SJCRH30 (cell line): ENCODE results near the gene BMPR1B. TPM values are rescaled to one million over a fixed set of nuclear protein-coding genes. Genes with fewer than 3 reads are reported as not detected.
"Not testable (repeated sequence)": the region's sequence is repeated elsewhere in the genome, so short reads cannot be mapped to it uniquely, and the experiment has no call there.

ENCODE experiments used
- DNase-seq, 2 experiments: peaks; one replicate each; pipeline ENCODE4 v3.0.0-alpha.2; 2015 to 2020
- H3K27ac ChIP-seq: fragments of 250-450 bp; sonication (Bioruptor Pico); 2 replicates; pipeline ENCODE4 v1.5.1; 2020; ENCODE audit warnings: mild to moderate bottlenecking, moderate library complexity
- H3K27me3 ChIP-seq: fragments of 250-450 bp; sonication (Bioruptor Pico); 2 replicates; pipeline ENCODE4 v1.5.1; 2020; ENCODE audit warnings: mild to moderate bottlenecking, moderate library complexity
- H3K36me3 ChIP-seq: fragments of 250-450 bp; sonication (Bioruptor Pico); 2 replicates; pipeline ENCODE4 v1.5.1; 2020; ENCODE audit warnings: mild to moderate bottlenecking, moderate library complexity
- H3K4me1 ChIP-seq: fragments of 250-450 bp; sonication (Bioruptor Pico); 2 replicates; pipeline ENCODE4 v1.5.1; 2020; ENCODE audit warnings: mild to moderate bottlenecking, moderate library complexity
- H3K4me3 ChIP-seq: fragments of 250-450 bp; sonication (Bioruptor Pico); 2 replicates; pipeline ENCODE4 v1.5.1; 2020; ENCODE audit warnings: mild to moderate bottlenecking, moderate library complexity
- H3K9me3 ChIP-seq: fragments of 250-450 bp; sonication (Bioruptor Pico); replicated peaks from 2 replicates; pipeline ENCODE4 v1.5.1; 2020; ENCODE audit warnings: mild to moderate bottlenecking, moderate library complexity
- total RNA-seq: library from RNA; depleted of rRNA; stranded (reverse); fragments of >200 nt; shearing (Covaris generic); gene quantifications from 2 replicates; pipeline ENCODE4 v1.2.3, GENCODE V29; 2014

BMPR1B gene
- total RNA-seq, 1 experiment from 2014 or later: 4.9 TPM

DNA sequence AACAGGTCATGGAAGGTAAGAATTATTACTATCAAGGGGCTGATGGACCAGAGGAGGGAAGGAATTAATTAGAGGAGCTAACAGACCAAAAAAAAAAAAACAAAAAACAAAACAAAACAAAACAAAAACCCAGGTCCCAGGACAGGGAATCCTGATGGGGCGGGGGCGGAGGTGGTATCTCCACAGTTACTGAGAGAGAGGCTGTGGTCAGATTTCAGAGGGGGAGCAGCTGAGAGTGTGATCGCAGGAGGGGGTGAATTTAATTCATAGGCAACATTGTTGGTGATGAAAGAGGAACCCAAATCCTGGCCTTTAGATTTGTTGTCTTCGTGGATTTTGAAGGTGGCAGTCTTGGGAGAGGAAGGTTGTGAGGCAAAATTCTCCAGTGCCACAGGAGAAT lies 401.6 kb downstream of the BMPR1B start:
- H3K27ac ChIP-seq: no peak overlapping the region
- no peak overlapping the region for H3K4me3 ChIP-seq
- no peaks in the 10 kb centered on the region for H3K27me3 ChIP-seq
- no peaks in the 10 kb centered on the region for H3K4me1 ChIP-seq
- H3K9me3 ChIP-seq: no peaks in the 10 kb centered on the region
- no peak for DNase-seq
- no peaks in the 10 kb centered on the region for H3K36me3 ChIP-seq

DNA sequence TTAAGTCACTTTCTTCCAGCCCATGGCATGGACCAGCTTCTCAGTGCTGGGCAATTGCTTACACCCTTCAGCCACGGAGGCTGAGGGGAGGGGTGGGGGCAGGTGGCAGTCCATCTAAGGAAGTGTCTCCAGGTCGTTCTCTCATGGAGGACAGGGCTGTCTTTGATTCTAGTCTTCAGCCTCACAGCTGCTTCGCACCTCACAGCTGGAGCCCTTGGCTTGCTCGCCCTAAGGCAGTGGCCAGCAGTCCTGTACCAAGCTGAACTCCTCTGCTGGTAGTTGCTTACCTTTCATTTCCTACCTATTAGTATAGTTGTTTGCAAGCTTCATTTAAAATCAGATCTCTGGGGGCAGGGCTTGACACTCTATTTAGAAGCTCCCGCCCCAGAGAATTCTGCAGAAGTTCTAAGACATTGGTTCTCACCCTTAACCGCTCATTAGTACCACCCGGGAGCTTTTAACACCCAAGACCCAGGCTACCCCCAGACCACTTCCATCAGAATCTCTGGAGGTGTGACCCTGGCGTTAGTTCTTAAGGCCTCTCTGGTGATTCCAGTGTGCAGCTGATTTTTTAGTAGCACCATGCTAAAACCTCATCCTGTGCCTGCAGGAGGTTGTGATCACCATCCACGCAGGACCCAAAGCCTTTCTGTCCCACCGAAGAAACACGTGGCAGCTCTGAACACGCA lies 404.2 kb downstream of the BMPR1B start:
- Histone ChIP-seq H3K36me3 (no peaks in the 10 kb centered on the region), H3K27me3 (no peaks in the 10 kb centered on the region), H3K9me3 (no peaks in the 10 kb centered on the region), H3K4me3 (no peak overlapping the region), H3K27ac (no peak overlapping the region), H3K4me1 (no peaks in the 10 kb centered on the region)
- DNase-seq: no peak

DNA sequence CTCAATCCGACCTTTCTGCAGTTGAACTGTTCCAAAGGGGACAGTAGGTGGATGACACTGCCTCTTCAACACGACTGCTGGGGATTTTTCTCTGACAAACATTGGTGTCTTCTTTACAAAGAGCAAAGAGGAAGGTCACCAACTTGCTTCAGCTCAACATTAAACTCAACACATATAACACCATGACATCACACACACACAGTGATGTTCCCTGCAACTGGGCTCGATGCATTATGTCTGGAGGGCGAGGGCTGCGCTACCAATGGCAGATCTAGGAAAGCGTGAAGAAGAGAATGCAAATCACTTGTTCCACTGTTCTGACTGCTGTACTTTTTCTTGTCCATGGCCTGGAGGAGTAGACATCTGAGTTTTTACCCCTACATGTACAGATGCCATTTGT lies 405.1 kb downstream of the BMPR1B start:
- no peaks in the 10 kb centered on the region for H3K4me1 ChIP-seq
- no peaks in the 10 kb centered on the region for H3K36me3 ChIP-seq
- H3K9me3 ChIP-seq: no peaks in the 10 kb centered on the region
- H3K4me3 ChIP-seq: no peak overlapping the region
- DNase-seq: no peak
- no peaks in the 10 kb centered on the region for H3K27me3 ChIP-seq
- no peak overlapping the region for H3K27ac ChIP-seq

DNA sequence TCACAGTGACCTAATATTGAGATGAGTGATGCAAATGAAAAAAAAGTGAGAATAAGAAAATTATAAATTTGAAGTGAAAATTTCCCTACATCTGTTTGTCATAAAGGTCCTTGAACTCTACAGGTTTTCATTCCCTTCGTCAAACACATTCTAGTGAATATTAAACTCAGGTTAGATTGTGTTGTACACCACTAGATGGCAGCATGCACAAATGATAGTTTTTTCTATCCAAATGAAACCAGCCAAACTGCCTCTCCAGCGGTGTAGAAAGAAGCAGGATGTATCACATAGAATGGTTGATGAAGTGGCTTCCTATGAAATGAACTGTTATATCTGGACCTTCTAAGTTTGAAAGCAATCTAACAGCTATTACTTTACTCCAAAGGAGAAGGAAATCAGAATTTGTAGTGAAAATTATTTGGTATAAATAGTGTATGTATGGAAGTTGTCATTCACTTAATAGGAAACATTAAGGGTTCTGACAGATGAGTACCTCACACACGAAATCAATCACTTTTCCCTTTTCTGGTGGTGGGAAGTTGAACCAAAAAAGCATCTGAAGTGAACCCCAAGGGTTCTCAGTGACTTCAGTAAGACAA lies 408.3 kb downstream of the BMPR1B start:
- Histone ChIP-seq H3K36me3 (no peaks in the 10 kb centered on the region), H3K27ac (no peak overlapping the region), H3K9me3 (no peaks in the 10 kb centered on the region), H3K27me3 (no peaks in the 10 kb centered on the region), H3K4me1 (no peaks in the 10 kb centered on the region), H3K4me3 (no peak overlapping the region)
- peak; percentile 39 to 81 for DNase-seq

DNA sequence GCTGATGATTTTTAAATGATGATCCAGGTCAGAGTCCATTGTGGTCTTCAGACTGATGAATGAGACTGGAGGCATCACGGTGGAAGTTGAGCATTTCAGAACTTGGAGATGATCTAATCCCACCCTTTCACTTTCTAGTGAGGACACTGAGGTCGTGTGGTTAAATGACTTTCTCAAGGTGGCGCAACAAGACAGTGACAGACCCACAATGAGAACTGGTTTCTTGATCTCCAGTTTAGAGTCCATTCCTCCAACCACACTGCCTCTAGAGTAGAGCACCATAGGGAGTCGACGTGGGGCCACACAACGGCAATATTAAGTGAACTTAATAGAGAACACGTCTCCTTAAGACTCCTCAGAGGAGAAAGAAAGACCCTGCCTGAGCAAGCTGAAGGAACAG lies 410.1 kb downstream of the BMPR1B start:
- no peak overlapping the region for H3K27ac ChIP-seq
- H3K4me3 ChIP-seq: no peak overlapping the region
- no peaks in the 10 kb centered on the region for H3K4me1 ChIP-seq
- H3K9me3 ChIP-seq: no peaks in the 10 kb centered on the region
- no peak for DNase-seq
- no peaks in the 10 kb centered on the region for H3K27me3 ChIP-seq
- H3K36me3 ChIP-seq: no peaks in the 10 kb centered on the region

DNA sequence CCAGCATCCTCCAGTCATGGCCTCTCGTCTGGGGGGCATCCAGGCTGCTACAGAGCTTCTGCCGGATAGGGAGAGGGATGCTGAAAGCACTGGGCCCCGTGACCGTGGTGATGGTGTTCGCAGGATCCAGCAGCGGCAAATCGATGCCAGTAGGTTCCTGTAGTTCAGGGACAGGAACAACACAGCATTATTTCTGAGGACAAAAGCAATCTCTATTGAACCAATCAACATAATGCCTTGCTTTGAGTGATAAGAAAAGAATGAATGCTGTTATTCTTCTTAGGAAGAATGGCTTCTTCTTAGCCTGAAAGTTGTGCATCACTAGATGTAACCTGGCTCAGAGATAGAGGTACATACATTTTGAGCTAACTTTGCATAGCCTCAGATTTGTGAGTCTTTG lies 412.4 kb downstream of the BMPR1B start:
- no peaks in the 10 kb centered on the region for H3K36me3 ChIP-seq
- no peak for DNase-seq
- H3K4me3 ChIP-seq: no peak overlapping the region
- no peaks in the 10 kb centered on the region for H3K27me3 ChIP-seq
- no peak overlapping the region for H3K27ac ChIP-seq
- no peaks in the 10 kb centered on the region for H3K9me3 ChIP-seq
- H3K4me1 ChIP-seq: no peaks in the 10 kb centered on the region

DNA sequence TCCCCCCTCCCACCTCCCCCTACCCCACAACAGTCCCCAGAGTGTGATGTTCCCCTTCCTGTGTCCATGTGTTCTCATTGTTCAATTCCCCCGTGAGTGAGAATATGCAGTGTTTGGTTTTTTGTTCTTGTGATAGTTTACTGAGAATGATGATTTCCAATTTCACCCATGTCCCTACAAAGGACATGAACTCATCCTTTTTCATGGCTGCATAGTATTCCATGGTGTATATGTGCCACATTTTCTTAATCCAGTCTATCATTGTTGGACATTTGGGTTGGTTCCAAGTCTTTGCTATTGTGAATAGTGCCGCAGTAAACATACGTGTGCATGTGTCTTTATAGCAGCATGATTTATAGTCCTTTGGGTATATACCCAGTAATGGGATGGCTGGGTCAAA lies 413.6 kb downstream of the BMPR1B start:
- not testable (repeated sequence) for H3K27me3 ChIP-seq, H3K36me3 ChIP-seq

DNA sequence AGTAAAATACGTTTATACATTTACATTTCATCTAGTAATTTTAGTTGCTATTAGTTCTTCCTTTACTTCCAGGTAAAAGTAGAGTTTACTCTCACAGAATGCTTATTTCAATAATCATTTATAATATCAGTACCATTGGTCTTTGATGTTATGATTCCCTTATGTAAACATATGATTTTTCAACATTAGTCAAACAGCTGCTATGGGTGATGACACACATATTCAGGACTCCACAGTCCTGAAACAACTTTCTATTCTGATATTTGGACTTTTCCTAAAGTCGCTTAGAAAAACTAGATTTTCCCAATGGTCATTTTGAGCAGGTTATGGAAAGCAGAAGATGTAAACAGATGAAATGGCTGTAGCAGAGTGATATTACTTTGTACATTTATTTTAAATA lies 421.2 kb downstream of the BMPR1B start:
- no peaks in the 10 kb centered on the region for H3K4me1 ChIP-seq
- no peak overlapping the region for H3K4me3 ChIP-seq
- no peak for DNase-seq
- no peaks in the 10 kb centered on the region for H3K27me3 ChIP-seq
- H3K36me3 ChIP-seq: no peaks in the 10 kb centered on the region
- H3K27ac ChIP-seq: no peak overlapping the region
- no peaks in the 10 kb centered on the region for H3K9me3 ChIP-seq

More for the DNA sequence above, 413.6 kb downstream of the BMPR1B start:
- not testable (repeated sequence) for H3K27ac ChIP-seq, DNase-seq, H3K9me3 ChIP-seq, H3K4me1 ChIP-seq, H3K4me3 ChIP-seq

DNA sequence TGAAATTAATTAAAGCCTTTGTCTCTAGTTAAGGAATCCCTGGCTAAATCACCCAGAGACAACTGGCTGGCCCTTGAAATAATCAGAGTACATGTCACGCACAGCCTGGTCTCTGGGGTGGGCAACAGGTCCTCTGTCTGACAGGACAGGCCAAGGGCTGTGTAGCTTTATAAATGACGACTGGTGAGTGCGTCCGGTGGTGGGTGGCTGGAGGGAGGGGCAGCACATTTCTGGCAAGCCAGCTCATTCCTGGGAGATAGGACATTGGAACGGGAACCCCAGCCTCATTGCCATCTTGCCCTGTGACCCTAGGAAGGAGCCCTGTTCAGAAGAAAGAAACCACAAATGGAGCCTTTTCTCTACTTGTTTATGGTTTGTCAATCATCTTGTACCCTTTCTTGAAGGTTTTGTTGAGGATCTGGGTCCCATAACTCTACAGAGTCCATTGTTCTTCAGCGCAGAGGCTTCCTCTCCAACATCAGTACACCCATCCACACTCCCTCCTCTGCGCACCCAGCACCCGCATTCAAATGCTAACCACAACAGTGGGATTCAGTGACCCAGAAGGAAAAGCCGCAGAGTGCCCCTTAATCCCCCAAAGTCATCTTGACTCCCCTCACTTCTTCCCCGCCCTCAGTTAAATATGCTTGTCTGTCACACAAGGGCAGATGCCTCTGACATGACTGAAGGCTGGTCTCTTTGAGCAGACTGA lies 422.9 kb downstream of the BMPR1B start:
- Histone ChIP-seq H3K27me3 (no peaks in the 10 kb centered on the region), H3K4me1 (no peaks in the 10 kb centered on the region), H3K27ac (no peak overlapping the region), H3K9me3 (no peaks in the 10 kb centered on the region), H3K36me3 (no peaks in the 10 kb centered on the region), H3K4me3 (no peak overlapping the region)
- DNase-seq: no peak

DNA sequence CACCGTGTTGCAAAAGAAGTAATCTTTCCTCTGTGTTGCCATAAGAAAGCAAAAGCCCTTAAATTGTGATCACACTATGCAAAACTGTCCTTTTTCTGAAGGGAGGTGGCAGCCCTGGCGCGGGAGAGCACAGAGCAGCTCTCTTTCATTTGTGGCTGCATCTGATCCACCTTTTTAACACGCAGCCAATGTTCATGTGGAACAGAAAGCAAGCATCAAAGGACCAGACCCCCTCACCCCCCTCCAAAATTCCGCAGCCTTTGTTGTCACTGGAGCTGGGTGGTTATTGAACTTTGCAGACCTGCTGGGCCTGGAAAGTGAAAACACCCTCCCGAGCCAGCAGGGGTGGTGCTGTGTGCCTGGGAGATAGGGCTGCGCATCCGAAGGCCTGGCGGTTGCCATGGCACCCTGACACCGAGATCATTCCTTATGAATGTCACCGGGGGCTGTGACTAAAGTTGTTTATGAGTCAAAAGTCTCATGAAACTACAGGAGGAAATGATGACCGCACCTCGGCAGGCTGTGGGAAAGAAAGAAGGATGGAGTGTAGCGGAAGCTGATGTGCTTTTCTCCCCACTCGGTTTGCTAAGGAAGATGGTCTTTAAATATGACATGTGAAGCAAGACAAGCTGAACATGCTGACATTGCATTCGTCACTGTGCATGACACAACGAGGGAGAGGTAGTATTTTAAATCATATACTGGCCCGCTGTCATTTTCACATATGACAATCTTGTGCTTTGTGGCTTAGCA lies 423.7 kb downstream of the BMPR1B start:
- H3K27me3 ChIP-seq: no peaks in the 10 kb centered on the region
- H3K4me1 ChIP-seq: no peaks in the 10 kb centered on the region
- H3K36me3 ChIP-seq: no peaks in the 10 kb centered on the region
- no peak overlapping the region for H3K27ac ChIP-seq
- no peak for DNase-seq
- H3K9me3 ChIP-seq: no peaks in the 10 kb centered on the region
- no peak overlapping the region for H3K4me3 ChIP-seq

DNA sequence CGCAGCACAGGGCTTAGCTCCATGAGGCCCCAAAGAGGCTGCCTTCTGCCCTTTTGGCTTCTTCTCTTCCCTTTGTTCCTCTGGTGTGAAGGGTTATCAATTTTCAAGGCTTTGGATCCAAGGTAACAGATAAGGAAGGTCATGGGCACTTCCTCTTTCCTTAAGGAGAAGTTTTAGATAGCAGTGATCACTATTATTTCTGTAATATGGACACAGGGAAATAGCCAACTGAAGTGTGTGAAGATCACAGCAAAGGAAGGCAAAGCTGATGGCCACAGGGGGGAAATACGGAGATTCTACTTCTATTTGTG lies 424.2 kb downstream of the BMPR1B start:
- H3K36me3 ChIP-seq: no peaks in the 10 kb centered on the region
- no peak overlapping the region for H3K4me3 ChIP-seq
- no peaks in the 10 kb centered on the region for H3K27me3 ChIP-seq
- H3K27ac ChIP-seq: no peak overlapping the region
- H3K9me3 ChIP-seq: no peaks in the 10 kb centered on the region
- no peaks in the 10 kb centered on the region for H3K4me1 ChIP-seq
- no peak for DNase-seq

DNA sequence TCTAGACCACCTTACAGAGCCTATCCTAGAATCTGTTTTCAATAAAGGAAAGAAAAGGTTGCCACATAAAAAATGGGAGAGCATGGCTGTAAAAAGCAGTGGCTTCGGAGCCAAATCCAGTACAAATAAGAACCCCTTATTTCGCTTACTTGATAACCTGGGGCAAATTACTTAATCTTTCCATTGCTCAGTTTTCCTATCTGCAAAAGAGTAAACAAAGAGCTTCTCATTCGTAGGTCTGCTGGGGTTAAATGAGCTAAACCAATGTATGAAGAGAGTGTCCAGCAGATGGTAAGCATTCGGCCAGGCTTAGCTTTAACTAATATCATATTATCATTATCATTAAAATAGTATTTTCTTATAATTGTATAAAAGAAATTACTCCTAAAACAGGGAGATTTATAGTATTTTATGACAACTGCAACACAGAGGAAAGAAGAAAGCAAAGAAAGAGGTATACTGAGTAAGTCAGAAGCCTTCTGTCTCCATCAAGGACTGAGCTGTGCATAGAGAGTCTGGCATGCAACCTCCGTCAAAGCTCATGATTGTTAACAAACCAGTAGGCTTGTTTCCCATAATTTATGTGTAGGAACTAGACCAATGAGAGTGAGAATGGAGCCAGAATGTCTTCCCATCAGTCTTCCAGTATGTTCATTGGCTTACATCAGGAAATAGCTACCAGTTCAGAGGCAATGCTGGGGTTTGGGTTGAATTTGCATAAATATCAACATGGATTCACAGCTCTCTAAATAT lies 426.1 kb downstream of the BMPR1B start:
- H3K9me3 ChIP-seq: no peaks in the 10 kb centered on the region
- H3K4me3 ChIP-seq: no peak overlapping the region
- no peaks in the 10 kb centered on the region for H3K4me1 ChIP-seq
- DNase-seq: no peak
- H3K27me3 ChIP-seq: no peaks in the 10 kb centered on the region
- no peaks in the 10 kb centered on the region for H3K36me3 ChIP-seq
- H3K27ac ChIP-seq: no peak overlapping the region

DNA sequence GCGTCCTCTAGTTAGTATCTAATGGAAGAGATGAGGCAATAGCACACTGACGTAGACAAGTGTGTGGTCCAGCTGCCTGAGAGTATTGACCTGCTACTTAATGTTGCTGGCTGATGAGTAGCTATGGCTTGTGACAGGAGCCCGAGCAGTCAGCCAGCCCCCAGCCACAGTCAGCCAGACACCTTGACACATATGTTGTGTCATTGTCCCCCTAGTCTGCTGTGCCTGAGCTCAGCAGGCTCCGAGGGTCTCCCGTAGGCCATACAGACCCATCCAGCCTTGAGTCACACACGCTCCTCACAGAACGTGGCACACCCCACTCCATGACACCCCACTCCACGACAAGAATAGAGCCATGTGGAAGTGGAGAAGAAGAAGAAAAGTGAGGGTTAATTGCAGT lies 428.9 kb downstream of the BMPR1B start:
- no peaks in the 10 kb centered on the region for H3K4me1 ChIP-seq
- H3K27me3 ChIP-seq: no peaks in the 10 kb centered on the region
- no peak for DNase-seq
- no peak overlapping the region for H3K4me3 ChIP-seq
- no peaks in the 10 kb centered on the region for H3K36me3 ChIP-seq
- H3K9me3 ChIP-seq: no peaks in the 10 kb centered on the region
- H3K27ac ChIP-seq: no peak overlapping the region

DNA sequence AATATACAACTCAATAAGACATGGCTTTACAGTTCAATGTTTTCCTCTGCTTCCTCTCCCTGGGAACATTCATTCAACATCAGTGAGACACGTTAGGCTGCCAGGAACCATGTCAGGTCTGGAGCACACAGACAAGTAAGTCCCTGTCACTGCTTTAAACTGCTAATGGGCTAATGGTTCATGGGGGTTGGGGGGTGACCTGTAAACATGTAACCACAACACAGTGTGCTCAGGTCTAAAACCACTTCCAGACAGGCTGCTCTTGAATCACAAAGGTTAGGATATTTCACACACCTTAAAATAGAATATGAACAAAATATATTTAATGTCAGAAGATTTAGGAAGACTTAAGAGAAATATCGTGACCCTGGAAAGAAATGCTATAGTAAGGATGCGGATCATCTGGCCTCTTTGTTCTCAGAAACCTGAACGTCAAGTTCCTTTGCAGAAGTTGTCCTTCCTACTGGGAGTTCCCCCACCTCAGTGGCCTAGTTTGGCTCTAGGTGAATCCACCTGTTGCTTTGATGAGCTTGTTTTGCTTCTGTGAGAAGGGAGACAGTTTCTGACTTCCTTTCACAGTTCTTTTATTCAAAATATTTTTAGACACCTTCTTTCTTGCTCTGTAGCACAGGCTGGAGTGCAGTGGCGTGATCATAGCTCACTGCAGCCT lies 431.1 kb downstream of the BMPR1B start:
- Histone ChIP-seq H3K36me3 (no peaks in the 10 kb centered on the region), H3K4me3 (no peak overlapping the region), H3K27ac (no peak overlapping the region), H3K4me1 (no peaks in the 10 kb centered on the region), H3K27me3 (no peaks in the 10 kb centered on the region), H3K9me3 (no peaks in the 10 kb centered on the region)
- DNase-seq: no peak
